T-helper 2 cell treated with Interferon-gamma antibody and Interleukin-4, amounts not matched to agents 100 ng/mL and 5 ng/mL, for 36 hours (primary cell): ENCODE measurements around the gene TBPL1. TPM values are rescaled to one million over a fixed set of nuclear protein-coding genes. Genes with fewer than 3 reads are reported as not detected.
"Not testable (repeated sequence)": the region's sequence is repeated elsewhere in the genome, so short reads cannot be mapped to it uniquely, and the experiment has no call there.

Source experiments
- intact Hi-C: fragments of 100-400 bp; cut with micrococcal nuclease; formaldehyde crosslinking; loops from one replicate; pipeline ENCODE4 v1.15.1; 2023
- total RNA-seq: library from RNA; stranded (reverse); gene quantifications from 2 replicates; pipeline ENCODE4 v1.2.3, GENCODE V29; 2022

TBPL1 gene
- total RNA-seq, 1 donor from 2014 or later: 29.9 TPM

- intact Hi-C loops: loop anchor here (2.0 to 10.0 kb wide), 3 partner anchors 223 to 1137 kb away; partner anchors contain the start of genes HBS1L and RPS12
Measured at GRCh38 chr6:133951881-133952814, 876 bp upstream of the TBPL1 start.

- intact Hi-C loops: loop anchor here (1.0 to 10.0 kb wide), 4 partner anchors 15 to 1139 kb away; partner anchors contain the start of genes HBS1L and RPS12
Measured at GRCh38 chr6:133953634-133954415, 801 bp downstream of the TBPL1 start.

GRCh38 chr6:133954657-133955576 lies 1.9 kb downstream of the TBPL1 start:
- intact Hi-C loops: loop anchor here (5.0 to 10.0 kb wide), 2 partner anchors 1097 to 1140 kb away; partner anchors contain the start of genes HBS1L and RPS12

GRCh38 chr6:133955582-133956415 lies 2.8 kb downstream of the TBPL1 start:
- intact Hi-C loops: loop anchor here (10.0 kb wide), 1 partner anchor 1141 kb away; the partner anchor contains the start of gene RPS12

GRCh38 chr6:133956416-133957049 lies 3.5 kb downstream of the TBPL1 start:
- intact Hi-C loops: loop anchor here (10.0 kb wide), 1 partner anchor 1142 kb away; the partner anchor contains the start of gene RPS12

GRCh38 chr6:133957227-133957626 lies 4.2 kb downstream of the TBPL1 start:
- intact Hi-C loops: loop anchor here (10.0 kb wide), 1 partner anchor 1142 kb away; the partner anchor contains the start of gene RPS12

- intact Hi-C loops: loop anchor here (10.0 kb wide), 1 partner anchor 1143 kb away; the partner anchor contains the start of gene RPS12
Measured at GRCh38 chr6:133957780-133958242, 4.8 kb downstream of the TBPL1 start.

GRCh38 chr6:133958791-133959190 lies 5.8 kb downstream of the TBPL1 start:
- intact Hi-C loops: loop anchor here (10.0 kb wide), 1 partner anchor 1144 kb away; the partner anchor contains the start of gene RPS12

- intact Hi-C loops: loop anchor here (10.0 kb wide), 1 partner anchor 1145 kb away; the partner anchor contains the start of gene RPS12
Measured at GRCh38 chr6:133959667-133960368, 6.8 kb downstream of the TBPL1 start.

- intact Hi-C loops: no loop called here
Measured at GRCh38 chr6:133961831-133962230, 8.8 kb downstream of the TBPL1 start.

- intact Hi-C loops: no loop called here
Measured at GRCh38 chr6:133964052-133964451, 11.0 kb downstream of the TBPL1 start.

GRCh38 chr6:133964702-133965101 lies 11.7 kb downstream of the TBPL1 start:
- intact Hi-C loops: no loop called here

GRCh38 chr6:133965817-133966360 lies 12.9 kb downstream of the TBPL1 start:
- intact Hi-C loops: no loop called here

- intact Hi-C loops: no loop called here
Measured at GRCh38 chr6:133966654-133967329, 13.8 kb downstream of the TBPL1 start.

- intact Hi-C loops: no loop called here
Measured at GRCh38 chr6:133967347-133967746, 14.3 kb downstream of the TBPL1 start.

- intact Hi-C loops: not testable (repeated sequence)
Measured at GRCh38 chr6:133967835-133968234, 14.8 kb downstream of the TBPL1 start.

GRCh38 chr6:133969285-133969920 lies 16.4 kb downstream of the TBPL1 start:
- intact Hi-C loops: loop anchor here (1.0 kb wide), 1 partner anchor 16 kb away; the partner anchor contains the start of gene TBPL1
